ENCODE results near the gene HCAR1.

GRCh38 chr12:122688291-122688690 is 42.4 kb downstream of the HCAR1 start:
- TF ChIP-seq CTCF (IDR thresholded peaks at IDR 0.05) (no peak), POLR2AphosphoS5 (IDR thresholded peaks at IDR 0.05) (no peak), POLR2A (IDR thresholded peaks at IDR 0.05) (no peak)
